ENCODE measurements around the gene INTS6L.

Gene INTS6L

DNA sequence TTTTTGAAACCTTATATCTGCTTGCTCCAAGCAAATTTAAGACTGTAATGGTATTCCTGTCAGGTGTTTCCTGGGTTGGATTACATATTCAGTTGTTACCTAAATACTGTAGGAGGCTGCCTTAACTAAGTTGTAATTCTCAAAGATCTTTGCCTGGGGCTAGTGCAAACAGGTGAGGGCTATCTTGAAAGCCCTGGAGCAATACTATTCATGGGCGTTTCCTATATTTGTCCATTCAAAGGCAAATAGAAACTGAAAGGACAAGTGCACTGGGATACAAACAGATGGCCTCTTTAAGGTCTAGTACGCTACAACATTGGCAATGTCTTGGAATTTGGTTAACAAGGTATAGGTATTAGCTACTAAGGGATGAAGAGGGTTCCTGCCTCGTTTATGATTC is 108.9 kb downstream of the INTS6L start:
- DNase-seq, result no peak
